Keratinocyte (primary cell): Measurements from ENCODE around the gene PIP. TPM values are rescaled to one million over a fixed set of nuclear protein-coding genes. Genes with fewer than 3 reads are reported as not detected.
"Not testable (repeated sequence)": the region's sequence is repeated elsewhere in the genome, so short reads cannot be mapped to it uniquely, and the experiment has no call there.

Experiments used
- DNase-seq: peaks from one replicate; pipeline ENCODE4 v3.0.0-alpha.2; 2011; ENCODE audit warnings: low read depth, missing footprints, low spot score
- FAIRE-seq: peaks from 2 replicates; lab custom pipeline; 2011; peaks lifted over from hg19 to GRCh38; lab: Jason Lieb, UNC
- H2AFZ ChIP-seq: 2 replicates; pipeline ENCODE4 v1.6.0; 2012; ENCODE audit warnings: low read length, control low read depth, inconsistent platforms; ENCODE audit not compliant: control insufficient read depth
- H3K27ac ChIP-seq: 2 replicates; pipeline ENCODE4 v1.5.1; 2011; ENCODE audit warnings: low read length; ENCODE audit not compliant: control insufficient read depth, insufficient read depth
- H3K27me3 ChIP-seq: 3 replicates; pipeline ENCODE4 v1.6.0; 2011; ENCODE audit warnings: low read length; ENCODE audit not compliant: control insufficient read depth, insufficient read depth; ENCODE audit errors: extremely low read depth
- H3K36me3 ChIP-seq, 2 experiments: 2 replicates in 1 of 2; 3 replicates in 1 of 2; pipeline ENCODE4 v1.5.1; 2011; ENCODE audit warnings: low read length in 2 of 2, mild to moderate bottlenecking in 1 of 2; ENCODE audit not compliant: control insufficient read depth in 2 of 2, insufficient read depth in 2 of 2; ENCODE audit errors: extremely low read depth in 1 of 2
- H3K4me1 ChIP-seq: 3 replicates; pipeline ENCODE4 v1.5.1; 2011; ENCODE audit warnings: low read length; ENCODE audit not compliant: control insufficient read depth, insufficient read depth; ENCODE audit errors: extremely low read depth
- H3K4me2 ChIP-seq: 3 replicates; pipeline ENCODE4 v1.6.0; 2011; ENCODE audit warnings: low read depth, low read length; ENCODE audit not compliant: control insufficient read depth, insufficient read depth; ENCODE audit errors: extremely low read depth
- H3K4me3 ChIP-seq, 3 experiments: fragments of 200-600 bp in 1 of 3; sonication (generic) in 1 of 3; 2 replicates in 2 of 3; 3 replicates in 1 of 3; pipeline ENCODE4 v1.5.1; 2011 to 2016; ENCODE audit warnings: low read length in 3 of 3, mild to moderate bottlenecking in 3 of 3, control low read depth in 2 of 3, inconsistent platforms in 1 of 3, low read depth in 1 of 3, mixed read lengths in 1 of 3, mixed run types in 1 of 3, moderate library complexity in 1 of 3; ENCODE audit not compliant: control insufficient read depth in 2 of 3, insufficient read depth in 2 of 3; ENCODE audit errors: extremely low read depth in 1 of 3
- H3K79me2 ChIP-seq: 2 replicates; pipeline ENCODE4 v1.6.0; 2012; ENCODE audit warnings: low read length; ENCODE audit not compliant: control insufficient read depth, insufficient read depth
- H3K9ac ChIP-seq: 3 replicates; pipeline ENCODE4 v1.6.0; 2011; ENCODE audit warnings: low read length; ENCODE audit not compliant: control insufficient read depth, insufficient read depth; ENCODE audit errors: extremely low read depth
- H3K9me1 ChIP-seq: 3 replicates; pipeline ENCODE4 v1.6.0; 2011; ENCODE audit warnings: low read length; ENCODE audit not compliant: control insufficient read depth, insufficient read depth; ENCODE audit errors: extremely low read depth
- H3K9me3 ChIP-seq: 2 replicates; pipeline ENCODE4 v1.5.1; 2012; ENCODE audit warnings: low read depth, low read length; ENCODE audit not compliant: control insufficient read depth
- H4K20me1 ChIP-seq: 3 replicates; pipeline ENCODE4 v1.6.0; 2011; ENCODE audit warnings: low read length; ENCODE audit not compliant: control insufficient read depth, insufficient read depth; ENCODE audit errors: extremely low read depth
- CTCF ChIP-seq, 3 experiments: IDR thresholded peaks in 1 of 3; conservative IDR thresholded peaks in 1 of 3; optimal IDR thresholded peaks in 1 of 3; 2 replicates in 2 of 3; 3 replicates in 1 of 3; pipeline versions ENCODE3 to v1.5.1; 2011; ENCODE audit warnings: low read length in 3 of 3, mild to moderate bottlenecking in 3 of 3, moderate library complexity in 2 of 3, control low read depth in 1 of 3, inconsistent platforms in 1 of 3; ENCODE audit not compliant: insufficient read depth in 2 of 3; ENCODE audit errors: extremely low read depth in 1 of 3
- EZH2 ChIP-seq: IDR thresholded peaks from one replicate; pipeline ENCODE4 v1.6.1; 2012; ENCODE audit warnings: inconsistent platforms, mild to moderate bottlenecking, low read length, moderate library complexity
- dilution Hi-C: fragments of 300-500 bp; cut with MboI; formaldehyde crosslinking; loops from one replicate; pipeline ENCODE4 v1.7.0; 2020; ENCODE audit warnings: low sequenced_read_pairs; ENCODE audit not compliant: extremely low pct_ligation_motif_present
- polyA plus RNA-seq, 5 experiments: library from polyadenylated mRNA; depleted of rRNA in 3 of 5; stranded (reverse) in 3 of 5; stranded (forward) in 1 of 5; unstranded in 1 of 5; fragments of >200 nt; gene quantifications; 1 replicate in 1 of 5; 2 replicates in 3 of 5; 3 replicates in 1 of 5; pipeline versions ENCODE4 v1.2.1 to v1.2.3, GENCODE V29; 2011 to 2012; ENCODE audit warnings: missing spikeins in 2 of 5, low read depth in 1 of 5, low replicate concordance in 1 of 5

PIP gene
- polyA plus RNA-seq, 1 donor (not counting 4 experiments of a cell fraction or from before 2014, with no cell fraction given): not detected

- dilution Hi-C loops: no loop called here
- TF ChIP-seq EZH2: no peak
- TF ChIP-seq CTCF (optimal IDR thresholded peaks at IDR 0.05 in 1 of 3, IDR thresholded peaks at IDR 0.05 in 1 of 3, conservative IDR thresholded peaks at IDR 0.05 in 1 of 3; ENCODE audit: extremely low read depth in 1 of 3, insufficient read depth in 2 of 3, low read length in 3 of 3): no peak
- H3K4me3 ChIP-seq: no peak overlapping the region
- no peak for DNase-seq
- no peak overlapping the region for H2AFZ ChIP-seq
- H3K9me3 ChIP-seq: no peaks in the 10 kb centered on the region
- H4K20me1 ChIP-seq: no peaks in the 10 kb centered on the region
- H3K36me3 ChIP-seq: no peaks in the 10 kb centered on the region
- no peaks in the 10 kb centered on the region for H3K9me1 ChIP-seq
- no peaks in the 10 kb centered on the region for H3K27me3 ChIP-seq
- H3K4me1 ChIP-seq: no peaks in the 10 kb centered on the region
- no peaks in the 10 kb centered on the region for H3K79me2 ChIP-seq
- H3K4me2 ChIP-seq: no peak overlapping the region
- no peak overlapping the region for H3K9ac ChIP-seq
- FAIRE-seq: no peak
- H3K27ac ChIP-seq: no peak overlapping the region
These were observed 44.3 kb downstream of the PIP start for GRCh38 chr7:143176128-143176527.

DNA sequence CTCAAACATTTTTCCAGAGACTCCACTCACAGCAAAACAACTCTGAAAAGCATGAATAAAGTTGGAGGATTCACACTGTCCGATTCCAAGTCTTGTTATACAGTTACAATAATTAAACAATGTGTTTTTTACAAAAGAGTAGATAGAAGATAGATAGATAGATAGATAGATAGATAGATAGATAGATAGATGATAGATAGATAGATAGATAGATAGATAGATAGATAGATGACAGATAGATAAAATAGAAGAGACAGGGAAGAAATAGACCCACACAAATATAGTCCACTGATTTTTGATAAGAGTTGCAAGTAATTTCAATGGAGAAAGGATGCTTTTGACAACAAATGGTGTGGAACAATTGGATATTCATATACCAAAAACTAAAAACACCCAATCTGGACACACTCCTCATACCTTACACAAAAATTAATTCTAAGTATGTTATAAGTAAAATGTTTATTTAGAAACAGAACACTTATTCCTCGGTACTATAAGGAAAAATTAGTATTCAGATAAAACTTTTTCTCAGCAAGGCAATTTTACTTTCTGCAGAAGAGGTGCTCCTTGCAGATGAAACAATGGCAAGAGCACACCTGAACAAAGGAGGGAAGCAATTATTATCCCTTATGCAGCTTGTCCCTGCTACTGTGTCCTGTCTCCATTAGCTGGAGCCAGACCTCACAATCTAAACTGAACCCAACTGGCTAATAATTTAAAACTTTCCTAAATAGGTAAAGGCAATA is 45.7 kb downstream of the PIP start:
- H3K36me3 ChIP-seq: no peaks in the 10 kb centered on the region
- TF ChIP-seq EZH2 (no peak), CTCF (optimal IDR thresholded peaks at IDR 0.05 in 1 of 3, IDR thresholded peaks at IDR 0.05 in 1 of 3, conservative IDR thresholded peaks at IDR 0.05 in 1 of 3; ENCODE audit: extremely low read depth in 1 of 3, insufficient read depth in 2 of 3, low read length in 3 of 3) (no peak)
- no peak overlapping the region for H3K27ac ChIP-seq
- no peak overlapping the region for H2AFZ ChIP-seq
- no peak overlapping the region for H3K4me3 ChIP-seq
- H4K20me1 ChIP-seq: no peaks in the 10 kb centered on the region
- no peak for DNase-seq
- dilution Hi-C loops: no loop called here
- H3K9me1 ChIP-seq: no peaks in the 10 kb centered on the region
- no peak for FAIRE-seq
- no peaks in the 10 kb centered on the region for H3K79me2 ChIP-seq
- no peak overlapping the region for H3K4me2 ChIP-seq
- no peak overlapping the region for H3K9ac ChIP-seq
- H3K27me3 ChIP-seq: no peaks in the 10 kb centered on the region
- no peaks in the 10 kb centered on the region for H3K4me1 ChIP-seq
- H3K9me3 ChIP-seq: no peaks in the 10 kb centered on the region

DNA sequence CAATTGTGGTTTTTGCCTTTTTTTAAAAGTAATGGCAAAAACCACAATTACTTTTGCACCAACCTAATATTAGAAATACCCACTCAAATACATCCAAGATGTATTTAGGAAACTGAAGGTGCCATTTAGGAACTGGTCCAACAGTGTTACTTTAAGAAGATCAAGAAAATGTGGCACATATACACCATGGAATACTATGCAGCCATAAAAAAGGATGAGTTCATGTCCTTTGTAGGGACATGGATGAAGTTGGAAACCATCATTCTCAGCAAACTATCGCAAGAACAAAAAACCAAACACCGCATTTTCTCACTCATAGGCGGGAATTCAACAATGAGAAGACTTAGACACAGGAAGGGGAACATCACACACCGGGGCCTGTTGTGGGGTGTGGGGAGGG is 48.9 kb downstream of the PIP start:
- H4K20me1 ChIP-seq, dilution Hi-C loops, H3K4me2 ChIP-seq, H3K4me1 ChIP-seq, H3K79me2 ChIP-seq, FAIRE-seq, H2AFZ ChIP-seq, H3K27me3 ChIP-seq, H3K4me3 ChIP-seq, H3K9me3 ChIP-seq, H3K9ac ChIP-seq, H3K27ac ChIP-seq, H3K36me3 ChIP-seq, DNase-seq, H3K9me1 ChIP-seq: not testable (repeated sequence)
